Upper lobe of left lung (tissue), 6 donors: ENCODE results near the gene ADAP1. TPM values are rescaled to one million over a fixed set of nuclear protein-coding genes. Genes with fewer than 3 reads are reported as not detected.

Experiments used
- ATAC-seq, 2 donors: fragments of 200-7000 bp; cut with Tn5 transposase; one replicate each; pipeline ENCODE4 v1.9.1; 2022; ENCODE audit warnings: mild to moderate bottlenecking in 2 of 2, moderate library complexity in 2 of 2; ENCODE audit not compliant: low FRiP score in 2 of 2
- DNase-seq, 2 donors: peaks; one replicate each; pipeline ENCODE4 v3.0.0-alpha.2; 2019 to 2020
- H3K27ac ChIP-seq, 4 donors: fragments of 200-600 bp; sonication (generic); one replicate each; pipeline ENCODE4 v1.5.1; 2016 to 2019
- H3K27me3 ChIP-seq, 4 donors: fragments of 200-600 bp; sonication (generic); one replicate each; pipeline ENCODE4 v1.5.1; 2017 to 2019
- H3K36me3 ChIP-seq, 4 donors: fragments of 200-600 bp; sonication (generic); one replicate each; pipeline ENCODE4 v1.5.1; 2016 to 2019
- H3K4me1 ChIP-seq, 4 donors: fragments of 200-600 bp; sonication (generic); one replicate each; pipeline ENCODE4 v1.5.1; 2018 to 2019
- H3K4me3 ChIP-seq, 4 donors: fragments of 200-600 bp; sonication (generic); one replicate each; pipeline ENCODE4 v1.5.1; 2017 to 2019; ENCODE audit warnings: mild to moderate bottlenecking in 2 of 4, moderate library complexity in 1 of 4
- H3K9me3 ChIP-seq, 4 donors: fragments of 200-600 bp; sonication (generic); one replicate each; pipeline ENCODE4 v1.5.1; 2018 to 2019
- EP300 ChIP-seq, 4 donors: sonication (generic); formaldehyde crosslinking; IDR thresholded peaks; one replicate each; pipeline ENCODE4 v1.5.1; 2017; ENCODE audit warnings: antibody characterized with exemption in 4 of 4, control low read depth in 2 of 4
- POLR2A ChIP-seq, 4 donors: fragments of 450-650 bp; IDR thresholded peaks; one replicate each; pipeline ENCODE4 v1.5.1; 2016 to 2017; ENCODE audit warnings: antibody characterized with exemption in 4 of 4, mild to moderate bottlenecking in 2 of 4
- POLR2AphosphoS5 ChIP-seq, 2 donors: sonication (generic); formaldehyde crosslinking; IDR thresholded peaks; one replicate each; pipeline ENCODE4 v1.5.1; 2017; ENCODE audit warnings: antibody characterized with exemption in 2 of 2
- WGBS, 2 donors: methylation state at CpG; one replicate each; pipeline ENCODE4 v1.1.5; 2017 to 2018; 5-methylcytosine and 5-hydroxymethylcytosine counted together
- total RNA-seq, 6 donors: library from RNA; depleted of rRNA in 4 of 6; stranded (reverse); fragments of >200 nt in 4 of 6; gene quantifications; one replicate each; pipeline versions ENCODE4 v1.1.0 to v1.2.1, GENCODE V29; 2016 to 2021
- TF ChIP-seq, protein P1 (sequence below), 6 experiments: fragments of 450-650 bp in 4 of 6; fragments of 200-600 bp in 2 of 6; sonication (generic) in 2 of 6; IDR thresholded peaks; one replicate each; pipeline ENCODE4 v1.5.1; 2016 to 2019; ENCODE audit warnings: antibody characterized with exemption in 6 of 6
- donor health status: DM: no; HTN: no; CAD: no; lungs with moderate emphysema.
- donor health status: DM: no; HTN: yes; CAD: no; lungs with severe emphysema.

ADAP1 gene
- total RNA-seq, 6 donors from 2014 or later, result 31.0 to 109 (median 37.5) TPM

DNA sequence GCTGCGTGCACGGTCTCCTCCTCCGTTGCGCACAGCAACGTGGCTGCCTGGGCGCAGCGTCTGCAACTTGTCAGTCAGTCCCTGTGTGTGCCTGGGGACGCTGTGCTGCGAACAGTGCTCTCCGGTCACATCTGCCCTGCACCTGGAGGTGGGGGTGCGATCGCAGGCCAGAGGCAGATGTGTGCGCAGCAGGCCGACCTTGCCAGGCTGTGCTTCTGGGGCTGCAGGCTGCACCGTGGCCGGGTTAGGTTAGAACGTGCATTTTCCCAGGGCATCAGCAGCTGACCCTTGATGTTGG, 86.3 kb downstream of the ADAP1 start:
- no peaks in the 10 kb centered on the region for H3K27me3 ChIP-seq
- peaks cover 13 to 18% (median 15%) of the 10 kb centered on the region in 4 donors for H3K4me1 ChIP-seq

DNA sequence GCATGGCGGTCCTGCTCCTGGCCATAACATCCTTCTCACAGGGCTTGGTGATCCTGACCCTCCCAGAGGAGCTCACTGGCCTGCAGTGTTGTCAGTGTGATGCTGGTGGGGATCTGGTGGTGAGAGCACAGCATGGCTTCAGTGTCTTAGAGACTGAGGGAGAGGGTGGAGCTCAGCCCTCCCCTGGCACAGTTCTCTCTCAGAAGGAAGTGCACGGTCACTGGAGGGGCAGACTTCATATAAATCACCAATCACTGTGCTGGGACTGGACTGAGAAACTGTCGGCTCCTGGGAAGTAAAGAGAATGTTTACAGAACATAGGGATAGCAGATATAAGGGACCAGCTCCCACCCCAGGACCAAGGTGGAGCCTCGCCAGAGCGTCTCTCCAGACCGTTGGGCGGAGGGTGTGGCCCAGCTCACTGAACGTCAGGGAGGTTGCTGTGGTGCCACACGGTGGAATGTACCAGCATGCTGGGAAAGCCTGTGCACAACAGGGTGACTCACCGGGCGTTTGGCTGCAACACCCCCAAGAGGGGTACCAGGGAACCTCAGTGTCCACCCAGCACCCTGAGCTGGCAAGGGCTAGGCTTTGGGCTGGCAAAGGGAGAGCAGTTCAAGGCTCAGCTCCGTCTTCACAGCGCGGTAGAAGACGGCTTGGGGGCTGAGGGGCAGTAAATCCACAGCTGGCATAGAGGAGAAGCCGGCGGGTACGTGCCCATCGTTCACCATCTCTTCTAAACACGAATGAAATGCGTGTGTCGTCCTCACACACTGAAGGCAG, 86.9 kb downstream of the ADAP1 start:
- DNase-seq (peak; percentile 56 to 66), ATAC-seq (peak; percentile 43 to 61)
- H3K27ac ChIP-seq, result peak overlapping the region; percentile 44 to 81 (median 76)
- no peak overlapping the region for H3K4me3 ChIP-seq
- TF ChIP-seq POLR2A (IDR thresholded peaks at IDR 0.05) (no peak), POLR2AphosphoS5 (IDR thresholded peaks at IDR 0.05) (peak in 1 of 2 donors; percentile 26)
- peaks cover 9 to 85% (median 58%) of the 10 kb centered on the region in 4 donors for H3K36me3 ChIP-seq
- WGBS, 2 donors, result 75 to 80% methylated on average over 21 to 22 of the region's 22 CpGs
- peaks cover 13 to 16% (median 13%) of the 10 kb centered on the region in 4 donors for H3K4me1 ChIP-seq
- no peaks in the 10 kb centered on the region for H3K9me3 ChIP-seq
- H3K27me3 ChIP-seq, result no peaks in the 10 kb centered on the region

More for the DNA sequence above, 86.3 kb downstream of the ADAP1 start:
- TF ChIP-seq POLR2AphosphoS5 (IDR thresholded peaks at IDR 0.05) (no peak), POLR2A (IDR thresholded peaks at IDR 0.05) (no peak), EP300 (IDR thresholded peaks at IDR 0.05) (no peak)
- TF ChIP-seq, protein P1, sequence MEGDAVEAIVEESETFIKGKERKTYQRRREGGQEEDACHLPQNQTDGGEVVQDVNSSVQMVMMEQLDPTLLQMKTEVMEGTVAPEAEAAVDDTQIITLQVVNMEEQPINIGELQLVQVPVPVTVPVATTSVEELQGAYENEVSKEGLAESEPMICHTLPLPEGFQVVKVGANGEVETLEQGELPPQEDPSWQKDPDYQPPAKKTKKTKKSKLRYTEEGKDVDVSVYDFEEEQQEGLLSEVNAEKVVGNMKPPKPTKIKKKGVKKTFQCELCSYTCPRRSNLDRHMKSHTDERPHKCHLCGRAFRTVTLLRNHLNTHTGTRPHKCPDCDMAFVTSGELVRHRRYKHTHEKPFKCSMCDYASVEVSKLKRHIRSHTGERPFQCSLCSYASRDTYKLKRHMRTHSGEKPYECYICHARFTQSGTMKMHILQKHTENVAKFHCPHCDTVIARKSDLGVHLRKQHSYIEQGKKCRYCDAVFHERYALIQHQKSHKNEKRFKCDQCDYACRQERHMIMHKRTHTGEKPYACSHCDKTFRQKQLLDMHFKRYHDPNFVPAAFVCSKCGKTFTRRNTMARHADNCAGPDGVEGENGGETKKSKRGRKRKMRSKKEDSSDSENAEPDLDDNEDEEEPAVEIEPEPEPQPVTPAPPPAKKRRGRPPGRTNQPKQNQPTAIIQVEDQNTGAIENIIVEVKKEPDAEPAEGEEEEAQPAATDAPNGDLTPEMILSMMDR (IDR thresholded peaks at IDR 0.05), result no peak
- peak overlapping the region; percentile 44 to 81 (median 76) for H3K27ac ChIP-seq
- no peaks in the 10 kb centered on the region for H3K9me3 ChIP-seq
- ATAC-seq, result no peak
- DNase-seq, result peak in 1 of 2 donors; percentile 64
- 94% methylated on average over 12 to 14 of the region's 17 CpGs for WGBS, 2 donors
- peaks cover 8 to 83% (median 57%) of the 10 kb centered on the region in 4 donors for H3K36me3 ChIP-seq
- H3K4me3 ChIP-seq, result no peak overlapping the region

DNA sequence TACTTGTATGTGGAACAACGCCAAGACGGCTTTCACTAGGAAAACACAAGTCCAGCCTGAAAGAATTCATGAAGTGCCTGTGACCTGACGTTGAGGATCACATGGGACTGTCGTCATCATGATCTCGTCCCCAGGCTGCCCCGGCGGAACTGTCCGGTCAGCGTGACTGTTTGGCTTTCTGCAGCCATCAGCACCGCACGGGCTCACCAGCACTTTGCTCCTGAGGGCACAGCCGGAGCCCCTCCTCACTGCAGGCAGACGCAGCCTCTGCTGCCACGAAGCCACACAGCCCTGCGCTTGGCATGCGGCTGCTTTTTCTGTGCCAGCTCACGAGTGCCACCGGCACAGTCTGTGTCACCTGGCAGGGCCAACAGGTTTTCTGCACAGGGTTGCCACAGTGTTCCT, 87.5 kb downstream of the ADAP1 start:
- ATAC-seq (peak; percentile 39 to 79), DNase-seq (peak; percentile 50 to 73)
- peaks cover 13 to 85% (median 58%) of the 10 kb centered on the region in 4 donors for H3K36me3 ChIP-seq
- H3K27ac ChIP-seq, result peak overlapping the region; percentile 44 to 81 (median 76)
- H3K4me3 ChIP-seq, result no peak overlapping the region
- no peaks in the 10 kb centered on the region for H3K9me3 ChIP-seq
- peaks cover 13 to 16% (median 13%) of the 10 kb centered on the region in 4 donors for H3K4me1 ChIP-seq
- 64 to 79% methylated on average over 18 of the region's 18 CpGs for WGBS, 2 donors
- TF ChIP-seq EP300 (IDR thresholded peaks at IDR 0.05) (peak in 1 of 4 donors; percentile 36), POLR2A (IDR thresholded peaks at IDR 0.05) (no peak), POLR2AphosphoS5 (IDR thresholded peaks at IDR 0.05) (peak; percentile 31 to 47)
- TF ChIP-seq, protein P1 (IDR thresholded peaks at IDR 0.05), result no peak
- no peaks in the 10 kb centered on the region for H3K27me3 ChIP-seq

DNA sequence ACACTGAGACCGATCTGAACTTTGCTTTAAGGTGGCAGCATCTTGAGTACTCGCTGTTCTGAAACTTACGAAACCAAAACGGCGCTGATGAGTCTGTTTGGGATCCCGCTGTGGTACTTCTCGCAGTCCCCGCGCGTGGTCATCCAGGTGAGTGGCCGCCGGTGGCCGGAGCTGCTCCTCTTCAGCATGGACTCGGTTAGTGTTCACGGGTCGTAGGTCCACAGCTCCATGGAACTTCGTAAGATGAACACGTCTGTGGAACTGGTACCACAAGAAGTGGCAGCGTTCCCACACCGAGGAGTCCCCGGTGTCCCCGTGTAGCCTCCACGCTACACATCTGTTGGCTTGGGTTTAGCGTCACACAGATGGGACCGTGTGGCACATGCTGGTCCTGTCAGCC, 88.6 kb downstream of the ADAP1 start:
- WGBS, 2 donors, result 94 to 96% methylated on average over 17 to 25 of the region's 25 CpGs
- H3K36me3 ChIP-seq, result peaks cover 23 to 85% (median 63%) of the 10 kb centered on the region in 4 donors
- DNase-seq (peak in 1 of 2 donors; percentile 77), ATAC-seq (no peak)
- TF ChIP-seq POLR2A (IDR thresholded peaks at IDR 0.05) (no peak), EP300 (IDR thresholded peaks at IDR 0.05) (no peak), POLR2AphosphoS5 (IDR thresholded peaks at IDR 0.05) (no peak)
- TF ChIP-seq, protein P1 (IDR thresholded peaks at IDR 0.05), result no peak
- no peak overlapping the region for H3K4me3 ChIP-seq
- no peaks in the 10 kb centered on the region for H3K27me3 ChIP-seq
- H3K27ac ChIP-seq, result peak overlapping the region; percentile 54 to 81 (median 76)
- no peaks in the 10 kb centered on the region for H3K9me3 ChIP-seq
- peaks cover 13 to 16% (median 13%) of the 10 kb centered on the region in 4 donors for H3K4me1 ChIP-seq

DNA sequence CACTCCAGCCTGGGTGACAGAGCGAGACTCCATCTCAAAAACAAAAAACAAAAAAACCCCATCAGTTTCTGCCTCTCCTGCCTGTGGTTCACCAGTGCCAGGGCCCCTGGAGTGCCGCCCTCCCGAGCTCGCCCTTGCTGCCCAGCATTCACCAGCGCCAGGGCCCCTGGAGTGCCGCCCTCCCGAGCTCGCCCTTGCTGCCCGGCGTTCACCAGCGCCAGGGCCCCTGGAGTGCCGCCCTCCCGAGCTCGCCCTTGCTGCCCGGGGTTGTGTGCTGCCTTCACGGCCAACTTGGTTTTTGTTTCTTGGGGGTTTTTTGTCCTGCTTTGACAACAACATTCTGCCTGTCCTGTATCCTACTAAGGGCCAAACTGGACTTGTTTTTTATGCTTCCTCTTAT, 91.4 kb downstream of the ADAP1 start:
- Histone ChIP-seq H3K4me1 (peaks cover 11 to 15% (median 12%) of the 10 kb centered on the region in 4 donors), H3K27ac (no peak overlapping the region), H3K9me3 (no peaks in the 10 kb centered on the region), H3K27me3 (no peaks in the 10 kb centered on the region), H3K4me3 (no peak overlapping the region), H3K36me3 (peaks cover 30 to 92% (median 74%) of the 10 kb centered on the region in 4 donors)
- WGBS, 2 donors, result 94 to 95% methylated on average over 16 of the region's 16 CpGs
- TF ChIP-seq, protein P1 (IDR thresholded peaks at IDR 0.05), result no peak
- TF ChIP-seq POLR2A (IDR thresholded peaks at IDR 0.05) (no peak), POLR2AphosphoS5 (IDR thresholded peaks at IDR 0.05) (no peak), EP300 (IDR thresholded peaks at IDR 0.05) (no peak)
- DNase-seq (peak in 1 of 2 donors; percentile 72), ATAC-seq (no peak)
